ENCODE data around the gene HIRA. TPM values are rescaled to one million over a fixed set of nuclear protein-coding genes. Genes with fewer than 3 reads are reported as not detected.

Gene HIRA
- total RNA-seq, 1 experiment from 2014 or later: 23.8 TPM

GRCh38 chr22:19336133-19337075, 95.1 kb downstream of the HIRA start:
- no TSS peak for BruUV-seq (replicated peaks)
- Histone ChIP-seq H3K4me1 (ENCODE audit: control insufficient read depth, insufficient read depth, low read length) (no peaks in the 10 kb centered on the region), H3K36me3 (ENCODE audit: control insufficient read depth, insufficient read depth, low read length) (no peaks in the 10 kb centered on the region; the same call in 1 of the 2 replicates), H3K27me3 (ENCODE audit: control insufficient read depth, insufficient read depth, low read length) (no peaks in the 10 kb centered on the region), H3K4me3 (ENCODE audit: low read depth in 2 of 2, low read length in 2 of 2) (no peak overlapping the region), H3K9me3 (ENCODE audit: control insufficient read depth, insufficient read depth, low read depth, low read length) (0 out of 2 replicates have a peak, but pooled peaks cover 4% of the 10 kb centered on the region), H3K27ac (ENCODE audit: low read length) (no peak overlapping the region)
- TF ChIP-seq SIN3A (IDR thresholded peaks at IDR 0.05; ENCODE audit: borderline replicate concordance, insufficient read depth, low read depth, low read length) (no peak), TCF7L2 (IDR thresholded peaks at IDR 0.05; ENCODE audit: low read depth, low read length) (no peak), CTCF (IDR thresholded peaks at IDR 0.05) (no peak), POLR2AphosphoS5 (IDR thresholded peaks at IDR 0.05; ENCODE audit: low read depth, low read length) (no peak), REST (IDR thresholded peaks at IDR 0.05; ENCODE audit: insufficient read depth in 1 of 2, low read depth in 2 of 2, low read length in 1 of 2) (no peak)
- DNase-seq (ENCODE audit: low read depth, low spot score) (no peak), ATAC-seq (no peak)
- CTCF ChIA-PET: no interaction called here
- in situ Hi-C loops (cut with HindIII; ENCODE audit: low pct_unique_long_range_greater_than_20kb, low sequenced_read_pairs) (no loop called here), intact Hi-C loops (cut with micrococcal nuclease; ENCODE audit: unreplicated experiment) (no loop called here)
- POLR2A ChIA-PET: no interaction called here

GRCh38 chr22:19331975-19332374, 99.6 kb downstream of the HIRA start:
- in situ Hi-C loops (cut with HindIII; ENCODE audit: low pct_unique_long_range_greater_than_20kb, low sequenced_read_pairs) (no loop called here), intact Hi-C loops (cut with micrococcal nuclease; ENCODE audit: unreplicated experiment) (no loop called here)
- no peaks in the 10 kb centered on the region for H3K4me1 ChIP-seq (ENCODE audit: control insufficient read depth, insufficient read depth, low read length)
- H3K4me3 ChIP-seq (ENCODE audit: low read depth in 2 of 2, low read length in 2 of 2): no peak overlapping the region
- no peaks in the 10 kb centered on the region for H3K27me3 ChIP-seq (ENCODE audit: control insufficient read depth, insufficient read depth, low read length)
- TF ChIP-seq POLR2AphosphoS5 (IDR thresholded peaks at IDR 0.05; ENCODE audit: low read depth, low read length) (no peak), SIN3A (IDR thresholded peaks at IDR 0.05; ENCODE audit: borderline replicate concordance, insufficient read depth, low read depth, low read length) (no peak), TCF7L2 (IDR thresholded peaks at IDR 0.05; ENCODE audit: low read depth, low read length) (no peak), CTCF (IDR thresholded peaks at IDR 0.05) (no peak), REST (IDR thresholded peaks at IDR 0.05; ENCODE audit: insufficient read depth in 1 of 2, low read depth in 2 of 2, low read length in 1 of 2) (no peak)
- CTCF ChIA-PET: no interaction called here
- H3K9me3 ChIP-seq (ENCODE audit: control insufficient read depth, insufficient read depth, low read depth, low read length): 0 out of 2 replicates have a peak, but pooled peaks cover 4% of the 10 kb centered on the region
- ATAC-seq (no peak), DNase-seq (ENCODE audit: low read depth, low spot score) (no peak)
- POLR2A ChIA-PET: no interaction called here
- H3K36me3 ChIP-seq (ENCODE audit: control insufficient read depth, insufficient read depth, low read length): peaks cover 3% of the 10 kb centered on the region; the same call in 1 of the 2 replicates
- BruUV-seq (replicated peaks): no TSS peak
- no peak overlapping the region for H3K27ac ChIP-seq (ENCODE audit: low read length)
